Subcutaneous adipose tissue (tissue), 4 donors: ENCODE measurements around the gene SPNS2. TPM values are rescaled to one million over a fixed set of nuclear protein-coding genes. Genes with fewer than 3 reads are reported as not detected.

Source experiments
- CTCF ChIP-seq: fragments of 450-650 bp; IDR thresholded peaks from one replicate; pipeline ENCODE4 v1.5.1; 2016; ENCODE audit warnings: low read depth, mild to moderate bottlenecking, control low read depth, antibody characterized with exemption, moderate library complexity
- total RNA-seq, 4 donors: library from RNA; depleted of rRNA; stranded (reverse); fragments of >200 nt; gene quantifications; one replicate each; pipeline ENCODE4 v1.1.0, GENCODE V29; 2016

SPNS2 gene
- total RNA-seq, 4 donors from 2014 or later = 3.2 to 31.8 (median 13.4) TPM

- no peak for TF ChIP-seq CTCF
Measured at GRCh38 chr17:4551796-4552525, 53.3 kb downstream of the SPNS2 start.

DNA sequence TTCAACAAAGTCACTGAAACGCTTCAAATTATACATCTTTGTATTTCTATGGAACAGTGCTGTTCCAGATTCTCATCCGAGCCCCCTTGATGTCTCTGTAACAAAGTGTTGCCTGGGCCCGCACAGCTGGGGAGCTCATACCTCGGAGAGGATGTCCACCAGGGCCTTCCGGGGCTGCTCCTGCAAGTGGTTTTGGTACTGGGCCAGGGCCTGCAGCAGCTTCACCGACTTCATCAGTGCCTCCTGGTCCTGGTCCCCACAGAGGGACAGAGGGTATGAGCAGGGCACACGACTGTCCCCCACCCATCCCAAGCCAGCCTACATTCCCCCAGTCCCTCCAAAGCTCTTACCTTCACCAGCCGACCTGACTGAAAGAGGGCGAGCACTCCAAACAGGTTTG lies 55.0 kb downstream of the SPNS2 start:
- TF ChIP-seq CTCF = no peak

DNA sequence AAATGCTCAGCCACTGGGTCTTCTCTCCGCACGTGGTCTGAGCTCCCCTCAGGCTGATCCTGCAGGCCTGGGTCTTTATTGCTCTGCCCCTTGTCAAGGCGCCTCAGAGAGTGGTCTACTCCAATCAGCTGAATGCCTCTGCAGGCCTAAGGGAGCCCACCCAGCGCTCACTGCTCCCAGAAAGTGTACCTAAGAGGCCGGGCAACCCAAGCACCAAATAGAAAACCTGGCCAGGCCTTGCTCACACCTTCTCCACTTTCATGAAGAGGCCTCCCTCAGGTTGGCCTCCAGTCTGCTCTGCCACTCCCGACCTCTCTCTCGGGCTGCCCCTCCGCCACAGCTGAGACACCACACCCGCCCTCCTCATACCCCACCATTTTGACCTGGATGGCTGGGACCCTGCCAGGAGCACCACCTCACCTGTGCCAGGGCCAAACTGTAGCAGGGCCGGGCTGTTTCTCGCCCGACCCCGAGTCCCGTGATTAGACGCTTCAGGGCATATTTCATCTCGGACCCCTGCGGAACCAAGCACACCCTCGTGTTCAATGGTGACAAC lies 55.8 kb downstream of the SPNS2 start:
- no peak for TF ChIP-seq CTCF

- no peak for TF ChIP-seq CTCF
Measured at GRCh38 chr17:4554997-4555799, 56.5 kb downstream of the SPNS2 start, which contains the start of gene MYBBP1A. MYBBP1A (minus strand) TSS chr17:4555384; CDS start chr17:4555324, 60 bp downstream.

DNA sequence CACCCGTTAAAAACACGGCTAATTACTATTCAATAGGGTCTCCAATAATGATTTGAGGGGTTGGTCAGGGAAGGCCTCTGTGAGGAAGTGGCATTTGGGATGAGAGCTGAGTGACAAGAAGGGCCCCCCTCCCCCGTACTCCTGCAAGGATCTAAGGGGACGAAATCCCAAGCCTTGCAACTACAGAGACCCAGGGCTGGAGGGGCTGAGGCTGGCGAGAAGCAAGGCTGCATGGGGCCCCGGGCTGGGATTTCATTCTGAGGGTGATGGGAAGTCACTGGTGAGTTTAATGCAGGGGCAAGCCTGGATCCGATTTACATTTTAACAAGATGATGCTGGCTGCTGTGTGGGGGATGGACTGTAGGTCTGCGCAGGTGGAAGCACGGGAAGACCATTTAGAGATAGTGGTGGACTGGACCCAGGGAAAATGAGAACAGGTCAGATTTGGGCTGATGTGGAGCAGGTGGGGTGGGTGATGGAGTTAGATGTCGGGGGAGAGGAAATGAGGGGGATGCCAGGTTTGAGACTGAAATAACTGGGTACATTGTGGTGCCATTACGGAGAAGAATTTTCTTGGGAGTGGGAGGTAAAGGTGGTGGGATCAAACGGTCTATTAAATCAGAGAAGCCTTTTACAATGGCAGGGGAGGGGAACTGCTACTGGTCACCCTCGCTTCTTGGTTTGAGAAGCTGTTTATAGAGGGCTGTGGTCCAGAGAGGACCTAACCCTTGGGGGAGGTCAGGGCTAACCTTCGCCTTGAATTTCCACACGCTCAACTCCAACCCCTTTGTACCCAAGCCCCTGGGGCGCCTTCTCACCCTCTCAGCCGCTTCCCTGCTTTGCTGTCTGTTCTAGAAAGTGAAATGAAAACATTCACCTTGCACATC lies 57.4 kb downstream of the SPNS2 start:
- TF ChIP-seq CTCF = no peak

DNA sequence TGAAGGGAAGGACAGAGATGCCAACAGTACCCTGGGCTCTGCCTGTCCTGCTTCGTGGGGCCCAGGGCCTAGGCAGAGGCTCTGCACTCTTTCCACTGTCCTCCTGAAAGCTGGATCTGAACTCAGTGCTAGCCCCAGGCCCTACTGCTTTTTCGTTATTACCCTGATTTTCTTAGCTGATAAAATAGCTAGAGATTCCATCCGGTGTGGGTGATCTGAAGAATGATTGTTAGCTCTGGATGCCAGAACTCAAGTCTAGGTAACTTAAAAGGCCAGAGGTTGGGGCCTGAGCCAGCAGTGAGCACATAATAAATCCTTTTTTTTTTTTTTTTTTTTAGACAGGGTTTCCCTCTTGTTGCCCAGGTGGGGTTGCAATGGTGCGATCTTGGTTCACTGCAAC lies 58.3 kb downstream of the SPNS2 start:
- TF ChIP-seq CTCF = no peak
